HG02973 (cell line): ENCODE data around the gene C19orf12.
A peak's percentile ranks its signal among the peaks of the same experiment; 100 is the strongest.
"Not testable (repeated sequence)": the region's sequence is repeated elsewhere in the genome, so short reads cannot be mapped to it uniquely, and the experiment has no call there.

Experiments used
- ATAC-seq: cut with Tn5 transposase; IDR thresholded peaks from one replicate; pipeline ENCODE4 v1.9.1; 2021; ENCODE audit warnings: moderate library complexity; ENCODE audit not compliant: unreplicated experiment

The C19orf12 gene

DNA sequence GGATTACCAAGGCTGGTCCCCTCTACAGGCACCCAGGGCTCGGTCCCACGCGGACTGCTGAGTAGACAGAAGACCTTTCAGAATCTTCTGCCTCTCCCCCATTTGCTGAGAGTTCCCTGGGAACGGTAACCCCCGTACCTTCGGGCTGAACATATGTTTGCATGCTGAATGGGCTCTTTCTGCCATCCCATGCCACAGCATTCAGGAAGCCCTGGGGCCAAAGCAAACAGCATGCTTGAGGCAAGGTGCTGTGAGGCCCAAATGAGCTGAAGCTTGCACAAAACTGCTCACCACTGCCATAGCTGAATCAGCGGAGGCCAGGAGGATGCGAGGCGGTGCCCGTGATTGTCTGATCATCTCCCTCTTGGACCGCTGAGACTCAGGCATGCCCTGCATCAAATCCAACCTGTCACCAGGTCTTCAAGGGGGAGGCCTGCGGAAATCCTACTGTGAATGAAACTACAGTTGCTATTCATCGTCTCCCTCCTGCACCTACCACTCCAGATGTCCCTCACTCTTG is 16.3 kb upstream of the C19orf12 start:
- no peak for ATAC-seq

DNA sequence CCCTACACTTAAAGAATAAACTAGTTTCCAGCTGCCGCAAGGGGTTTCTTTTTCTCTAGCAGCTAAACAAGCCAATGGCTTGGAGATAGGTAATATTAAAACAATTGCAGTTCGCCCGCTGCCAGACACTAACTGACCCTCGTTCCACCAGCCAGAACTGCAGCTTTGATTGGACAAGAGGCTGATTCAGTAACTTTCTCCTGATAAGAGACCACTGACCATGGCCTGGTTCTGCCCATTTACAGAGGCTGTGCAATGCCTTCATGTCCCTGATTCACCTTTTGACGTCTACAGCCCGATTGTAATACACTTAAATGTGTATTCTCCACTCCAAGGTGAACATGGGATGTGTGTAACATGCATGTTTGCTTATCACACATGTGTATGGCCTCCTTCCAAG is 12.8 kb upstream of the C19orf12 start:
- no peak for ATAC-seq

DNA sequence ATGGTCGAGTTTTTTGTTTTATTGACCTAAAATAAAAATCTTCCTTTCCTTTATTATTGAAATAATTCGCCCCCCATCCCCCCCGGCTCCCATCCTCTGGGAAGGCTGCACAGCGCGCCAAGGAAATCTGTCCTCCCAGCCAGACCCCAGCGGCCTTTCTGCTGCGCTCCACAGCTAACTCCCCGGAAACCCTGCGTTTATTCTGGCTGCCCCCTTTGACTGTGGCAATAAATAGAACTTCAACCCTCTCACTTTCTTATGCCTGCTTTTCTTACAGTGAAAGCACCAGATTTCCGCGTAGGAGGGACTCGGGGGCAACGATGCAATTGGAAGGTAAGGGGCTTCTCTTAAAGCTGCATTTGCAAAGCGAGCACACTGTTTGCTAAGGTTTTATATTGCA is 9.7 kb upstream of the C19orf12 start:
- ATAC-seq = no peak

GRCh38 chr19:29724102-29724641 is 9.1 kb upstream of the C19orf12 start:
- ATAC-seq = no peak

DNA sequence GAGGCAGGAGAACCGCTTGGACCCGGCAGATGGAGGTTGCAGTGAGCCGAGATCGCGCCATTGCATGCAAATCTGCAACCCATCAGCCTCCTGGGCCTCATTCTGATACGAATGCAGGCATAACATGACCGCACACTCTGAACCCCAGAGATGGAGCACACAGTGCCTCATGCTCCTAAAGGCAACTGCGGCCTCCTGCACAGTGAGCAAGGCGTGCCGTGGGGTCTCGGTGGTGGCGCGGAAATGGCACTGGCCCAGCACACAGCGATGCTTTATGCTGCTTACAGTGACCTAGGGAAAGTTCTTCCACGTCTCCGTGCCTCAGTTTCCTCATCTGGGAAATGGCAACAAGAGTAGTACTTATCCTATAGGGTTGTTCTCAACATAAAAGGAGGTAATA is 2.0 kb upstream of the C19orf12 start:
- ATAC-seq = no peak

DNA sequence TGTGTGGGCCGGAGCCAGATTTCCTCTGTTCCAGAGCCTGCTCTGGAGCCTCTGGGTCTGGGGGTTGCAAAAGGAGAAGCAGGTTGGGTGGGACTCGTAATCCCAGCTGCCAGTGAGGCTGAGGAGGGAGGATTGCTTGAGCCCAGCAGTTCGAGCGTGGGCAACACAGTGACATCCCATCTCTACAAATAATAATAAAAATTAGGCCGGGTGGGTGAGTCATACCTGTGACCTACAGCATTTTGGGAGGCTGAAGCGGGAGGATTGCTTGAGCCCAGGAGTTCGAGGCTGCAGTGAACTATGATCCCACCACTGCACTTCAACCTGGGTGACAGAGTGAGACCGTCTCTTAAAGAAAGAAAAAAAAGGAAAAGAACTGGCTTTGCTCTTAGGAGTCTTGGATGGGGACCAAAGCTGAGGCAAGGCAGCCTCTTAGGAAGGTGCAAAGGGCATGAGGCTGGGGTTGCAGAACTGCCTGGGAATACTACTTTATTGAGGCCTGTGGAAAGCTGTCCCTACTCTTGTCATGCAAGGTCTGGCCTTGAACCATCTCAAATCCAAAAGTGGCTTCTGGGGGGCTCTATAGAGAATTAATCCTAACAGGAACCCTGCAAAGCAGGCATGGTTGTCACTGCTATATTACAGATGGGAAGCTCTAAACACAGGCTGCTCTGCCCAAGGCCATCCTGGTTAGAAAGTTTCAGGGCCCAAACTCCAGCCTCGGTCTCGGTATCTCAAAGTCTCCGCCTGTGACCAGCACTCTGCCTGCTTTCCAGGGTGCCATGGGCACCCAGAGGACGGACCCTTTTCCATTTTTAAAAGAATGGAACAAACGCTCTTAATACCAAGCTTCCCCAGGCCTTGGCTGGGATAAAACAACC is 880 bp upstream of the C19orf12 start:
- peak; percentile 4 for ATAC-seq

GRCh38 chr19:29714371-29714952 is 599 bp downstream of the C19orf12 start:
- ATAC-seq = peak; percentile 15

DNA sequence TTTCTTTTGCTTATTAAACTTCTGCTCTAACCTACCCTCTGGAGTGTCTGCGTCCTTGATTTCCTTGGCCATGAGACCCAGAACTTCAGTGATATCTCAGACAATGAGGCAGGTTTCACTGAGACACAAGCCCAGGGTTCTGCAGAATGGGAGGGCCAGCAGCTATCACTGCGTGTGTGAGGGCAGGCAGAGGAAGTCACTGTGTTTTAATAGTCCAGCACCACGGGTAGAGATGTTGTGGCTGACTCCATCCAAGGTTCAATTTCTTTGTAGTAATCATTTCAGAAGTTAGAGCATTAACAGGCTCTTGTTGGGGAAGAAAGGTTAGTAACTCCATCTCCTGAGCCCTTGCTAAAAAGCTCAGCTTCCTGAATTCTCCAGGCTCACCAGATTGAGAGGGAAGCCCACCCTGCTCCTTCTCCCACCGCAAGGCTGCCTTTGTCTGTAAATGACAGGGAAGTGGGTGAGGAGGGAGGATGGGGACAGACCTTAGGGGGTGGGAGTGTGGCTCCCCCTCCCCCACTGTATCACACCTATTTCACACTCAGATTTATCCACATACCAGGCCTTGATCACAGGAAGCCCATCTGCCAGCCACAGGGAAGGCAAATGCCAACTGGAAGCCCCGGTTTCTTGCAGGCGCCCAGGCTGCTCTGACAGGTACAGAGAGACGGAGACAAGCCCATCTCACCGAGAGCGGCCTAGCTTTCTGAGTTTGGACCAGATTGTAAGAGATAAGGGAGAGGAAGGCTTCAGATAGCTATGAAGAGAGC is 2.1 kb downstream of the C19orf12 start:
- ATAC-seq = no peak

- no peak for ATAC-seq
Observed at GRCh38 chr19:29711584-29712132, 3.4 kb downstream of the C19orf12 start.

DNA sequence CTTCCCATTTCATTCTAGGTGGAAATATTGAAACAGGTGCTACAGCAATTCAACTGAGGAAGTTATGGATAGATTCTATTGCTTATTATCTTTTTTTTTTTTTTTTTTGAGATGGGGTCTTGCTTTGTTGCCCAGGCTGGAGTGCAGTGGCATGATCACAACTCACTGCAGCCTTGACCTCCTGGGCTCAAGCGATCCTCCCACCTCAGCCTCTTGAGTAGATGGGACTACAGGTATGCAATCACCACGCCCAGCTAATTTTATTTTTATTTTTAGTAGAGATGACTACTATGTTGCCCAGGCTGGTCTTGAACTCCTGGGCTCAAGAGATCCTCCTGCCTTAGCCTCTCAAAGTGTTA is 5.6 kb downstream of the C19orf12 start:
- not testable (repeated sequence) for ATAC-seq

DNA sequence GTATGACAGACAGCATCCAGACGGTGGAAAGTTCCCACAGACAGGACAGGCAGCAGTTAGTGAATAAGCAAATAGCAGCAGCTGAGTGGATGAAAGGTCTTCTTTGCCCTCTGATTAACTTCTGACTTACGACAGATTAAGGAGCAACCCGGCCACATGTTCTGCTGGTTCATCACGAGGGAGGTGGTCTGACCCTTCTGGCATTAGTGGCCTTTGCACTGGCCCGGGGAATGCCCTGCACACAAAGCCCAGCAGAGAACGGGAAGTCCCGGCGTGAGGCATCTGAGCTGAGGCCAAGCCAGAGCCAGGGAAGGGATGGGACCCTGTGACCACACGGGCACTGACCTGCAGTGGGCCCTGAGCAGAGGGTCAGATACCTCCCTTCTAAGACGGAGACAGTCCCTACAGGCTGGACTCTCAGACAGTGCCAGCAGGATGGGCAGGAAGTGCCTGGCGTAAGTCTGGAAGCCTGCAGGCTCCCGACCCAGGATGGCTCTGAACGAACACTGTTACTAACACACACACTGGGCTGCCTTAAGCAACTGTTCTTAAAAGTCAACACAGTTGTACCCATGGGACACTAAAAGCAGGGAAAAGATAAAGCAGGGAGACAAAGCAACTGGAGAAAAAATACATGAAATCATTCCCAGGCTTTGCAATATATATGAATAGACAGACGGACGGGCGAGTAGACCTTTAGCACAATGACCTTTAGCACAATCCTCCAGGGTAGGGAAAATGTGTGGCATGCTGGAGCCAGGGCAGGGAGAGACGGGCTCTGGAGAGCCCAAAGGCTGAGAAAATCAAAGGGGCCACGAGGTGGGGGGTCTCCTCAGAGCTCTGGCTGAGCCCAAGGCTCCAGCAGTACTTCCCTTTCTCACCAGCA is 6.3 kb downstream of the C19orf12 start:
- no peak for ATAC-seq

DNA sequence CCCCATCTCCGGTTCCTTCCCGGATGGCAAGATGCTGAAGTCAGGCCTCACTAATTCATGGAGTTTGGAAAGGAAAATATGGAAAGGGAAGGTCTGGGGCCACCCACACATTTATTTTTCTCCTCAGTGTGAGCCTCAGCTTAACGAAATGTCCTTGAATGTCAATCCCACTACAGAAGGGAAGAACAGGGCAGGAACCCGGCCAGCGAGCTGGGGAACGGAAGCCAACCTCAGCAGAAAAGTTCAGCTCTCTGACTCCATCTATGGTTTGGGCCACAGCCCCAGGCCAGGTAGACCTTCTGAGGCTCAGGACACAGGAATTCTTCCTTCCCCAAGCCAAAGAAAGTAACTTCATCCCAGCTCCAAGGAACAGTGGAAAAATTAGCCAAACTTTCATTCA is 8.4 kb downstream of the C19orf12 start:
- ATAC-seq = no peak

- no peak for ATAC-seq
Observed at GRCh38 chr19:29705706-29706105, 9.4 kb downstream of the C19orf12 start.

DNA sequence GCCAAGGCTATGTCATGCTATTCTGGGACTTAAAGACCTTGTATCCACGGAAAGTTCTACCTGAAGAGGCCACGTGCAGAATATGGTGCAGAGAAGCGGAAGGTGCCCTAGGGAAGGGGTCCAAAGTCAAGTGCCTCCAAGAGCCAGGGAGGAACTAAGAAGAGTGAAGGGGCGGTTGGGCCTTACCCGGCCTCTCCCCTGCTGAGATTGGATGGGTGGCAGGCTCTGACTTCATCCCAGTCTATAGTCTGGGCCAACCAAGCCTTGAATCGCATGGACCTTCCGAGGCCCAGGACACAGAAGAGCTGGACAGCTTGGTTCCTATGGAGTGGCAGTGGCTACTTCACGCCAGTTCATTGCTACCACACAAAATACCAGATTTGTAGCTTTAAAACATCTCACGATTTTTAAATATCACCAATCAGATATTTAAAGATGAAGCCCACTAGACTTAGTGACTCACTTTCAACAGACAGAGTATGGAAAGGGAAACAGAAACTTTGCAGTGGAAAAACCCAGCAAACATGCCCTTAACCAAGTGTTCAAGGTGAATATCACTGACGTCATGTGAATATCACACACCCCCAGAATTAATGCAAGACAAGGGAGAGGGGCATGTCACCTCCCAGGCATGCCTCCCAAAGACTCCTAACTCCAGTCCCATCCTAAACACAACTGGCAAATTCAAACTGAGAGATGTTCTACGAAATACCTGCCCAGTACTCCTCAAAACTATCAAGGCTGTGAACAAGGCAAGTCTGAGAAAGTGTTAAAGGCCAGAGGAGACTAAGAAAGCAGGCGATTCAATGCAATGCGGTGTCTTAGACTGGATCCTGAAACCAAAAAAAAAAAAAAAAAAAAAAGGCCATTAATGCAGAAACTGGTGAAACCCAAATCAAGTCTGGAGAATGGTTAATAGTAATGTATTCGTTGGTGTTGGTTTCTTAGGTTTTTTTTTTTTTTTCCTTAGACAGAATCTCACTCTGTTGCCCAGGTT is 10.2 kb downstream of the C19orf12 start:
- ATAC-seq = no peak

DNA sequence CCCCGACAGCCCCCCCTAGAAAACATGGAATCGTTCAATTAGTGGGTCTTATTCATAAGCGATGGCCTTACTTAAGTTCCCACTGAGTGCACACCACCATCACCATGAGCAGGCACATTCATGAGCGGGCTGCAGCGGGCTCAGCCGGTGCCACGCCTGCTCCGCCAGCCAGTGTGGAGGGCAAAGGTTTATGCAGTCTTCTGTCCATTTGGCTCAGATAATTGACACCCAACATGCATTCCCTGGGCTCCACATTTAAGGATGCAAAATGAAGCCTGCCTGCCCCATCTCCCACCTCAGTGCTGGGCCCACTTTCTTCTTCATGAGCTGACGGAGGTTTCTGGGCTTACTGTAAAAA is 12.1 kb downstream of the C19orf12 start:
- ATAC-seq = no peak

DNA sequence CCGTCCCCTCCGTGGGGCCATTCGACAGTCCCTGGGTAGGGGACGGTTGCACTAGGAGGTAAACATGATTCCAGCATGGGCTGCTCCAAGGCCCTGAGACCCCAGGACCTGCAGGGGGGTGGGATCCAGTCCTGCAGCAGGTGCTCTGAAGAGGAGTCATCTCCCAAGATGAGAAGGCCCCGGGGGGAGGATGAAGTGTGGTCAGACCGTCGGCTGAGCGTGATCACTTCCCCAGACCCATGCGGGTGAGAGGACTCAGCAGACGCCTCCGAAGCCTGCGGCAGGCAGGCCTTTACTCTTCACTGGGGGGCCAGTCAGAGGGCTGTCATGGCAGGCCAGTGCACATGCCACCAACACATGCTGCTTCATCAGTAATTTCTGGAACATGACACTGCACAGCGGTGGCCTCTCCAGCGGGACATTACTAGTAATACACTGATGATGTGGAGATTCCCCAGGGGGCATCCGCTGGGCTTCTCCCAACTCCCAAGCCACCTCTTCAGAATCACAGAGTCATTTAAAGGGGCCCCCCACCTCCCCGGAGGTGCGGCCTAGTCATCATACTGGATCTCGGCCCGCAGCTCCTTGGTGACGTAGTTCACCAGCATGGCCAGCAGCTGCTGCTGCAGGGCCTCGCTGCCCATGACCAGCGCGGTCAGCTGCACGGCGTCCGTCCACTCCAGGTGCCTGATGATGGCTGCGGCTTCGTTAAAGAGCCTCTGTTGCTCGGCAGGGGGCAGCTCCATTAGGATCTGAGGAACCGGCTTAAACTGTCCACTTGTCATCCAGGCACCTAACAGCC is 12.7 kb downstream of the C19orf12 start:
- no peak for ATAC-seq

DNA sequence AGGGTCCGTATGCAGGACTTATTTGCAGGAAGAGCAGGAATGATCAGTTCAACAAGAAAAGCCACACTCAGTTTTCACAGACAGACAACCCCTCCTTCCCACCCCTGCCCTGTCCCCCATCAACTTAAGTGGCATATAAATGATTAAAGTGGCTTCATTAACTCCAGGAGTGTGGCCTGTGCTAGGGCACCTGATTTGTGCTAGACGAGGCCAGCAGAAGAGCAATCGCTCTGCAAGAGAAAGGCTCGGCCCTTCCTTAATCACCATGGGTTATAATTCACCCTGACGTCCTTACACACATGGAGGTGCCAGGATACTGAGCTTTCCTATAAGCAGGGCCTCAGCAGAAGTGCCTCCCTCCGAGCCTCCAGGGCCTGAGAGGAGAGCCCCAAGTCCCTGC is 14.6 kb downstream of the C19orf12 start:
- ATAC-seq = no peak

DNA sequence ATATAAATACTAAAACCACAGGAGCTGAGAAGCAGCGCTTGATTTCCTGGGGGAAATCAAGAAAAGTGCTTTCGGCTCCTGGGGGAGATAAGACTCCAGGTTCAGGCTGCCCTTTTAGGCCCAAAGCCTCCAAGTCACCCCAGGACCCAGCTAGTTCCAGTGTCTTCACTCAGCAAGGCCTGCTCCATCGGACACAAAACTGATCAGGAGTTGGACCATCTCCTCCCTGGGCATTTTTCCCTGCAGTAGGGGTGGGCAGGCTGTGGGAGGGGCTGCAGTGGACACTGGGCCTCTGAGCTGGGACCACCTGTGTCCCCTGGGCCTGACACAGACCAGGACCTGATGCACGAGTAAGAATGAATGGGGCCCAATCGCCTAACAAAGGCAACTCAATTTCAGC is 15.2 kb downstream of the C19orf12 start:
- no peak for ATAC-seq
